Astrocyte (in vitro differentiated cells and primary cell): ENCODE data around the gene BAIAP3. TPM values are rescaled to one million over a fixed set of nuclear protein-coding genes. Genes with fewer than 3 reads are reported as not detected.

Experiments
- DNase-seq: peaks from one replicate; pipeline ENCODE4 v3.0.0-alpha.2; 2010; ENCODE audit warnings: low read depth
- FAIRE-seq: peaks from 2 replicates; lab custom pipeline; 2011; peaks lifted over from hg19 to GRCh38; lab: Jason Lieb, UNC
- H2AFZ ChIP-seq: 2 replicates; pipeline ENCODE4 v1.6.0; 2012; ENCODE audit warnings: low read depth, low read length, inconsistent platforms
- H3K27ac ChIP-seq: 2 replicates; pipeline ENCODE4 v1.5.1; 2011; ENCODE audit warnings: low read depth, low read length, inconsistent platforms
- H3K27me3 ChIP-seq: 2 replicates; pipeline ENCODE4 v1.6.0; 2011; ENCODE audit warnings: low read length, inconsistent platforms; ENCODE audit not compliant: insufficient read depth
- H3K36me3 ChIP-seq: 2 replicates; pipeline ENCODE4 v1.5.1; 2011; ENCODE audit warnings: low read length, inconsistent platforms; ENCODE audit not compliant: insufficient read depth
- H3K4me1 ChIP-seq: 2 replicates; pipeline ENCODE4 v1.5.1; 2011; ENCODE audit warnings: low read length, inconsistent platforms; ENCODE audit not compliant: insufficient read depth
- H3K4me2 ChIP-seq: 2 replicates; pipeline ENCODE4 v1.6.0; 2012; ENCODE audit warnings: low read length, inconsistent platforms
- H3K4me3 ChIP-seq: 2 replicates; pipeline ENCODE4 v1.5.1; 2011; ENCODE audit warnings: low read depth, mild to moderate bottlenecking, low read length, inconsistent platforms; ENCODE audit not compliant: insufficient read depth
- H3K79me2 ChIP-seq: 2 replicates; pipeline ENCODE4 v1.6.0; 2012; ENCODE audit warnings: mild to moderate bottlenecking, low read length, inconsistent platforms; ENCODE audit not compliant: insufficient read depth
- H3K9ac ChIP-seq: 2 replicates; pipeline ENCODE4 v1.6.0; 2012; ENCODE audit warnings: mild to moderate bottlenecking, low read length, inconsistent platforms
- H3K9me3 ChIP-seq: 2 replicates; pipeline ENCODE4 v1.5.1; 2012; ENCODE audit warnings: low read depth, mild to moderate bottlenecking, low read length, inconsistent platforms; ENCODE audit not compliant: insufficient read depth
- H4K20me1 ChIP-seq: 2 replicates; pipeline ENCODE4 v1.6.0; 2012; ENCODE audit warnings: low read length, inconsistent platforms; ENCODE audit not compliant: insufficient read depth
- H3K27ac Mint-ChIP-seq: one replicate; pipeline ENCODE4 v1.8.0; 2021; ENCODE audit warnings: mild to moderate bottlenecking, mixed read lengths; ENCODE audit not compliant: unreplicated experiment
- H3K27me3 Mint-ChIP-seq: one replicate; pipeline ENCODE4 v1.8.0; 2021; ENCODE audit warnings: low read depth, mixed read lengths; ENCODE audit not compliant: unreplicated experiment
- H3K36me3 Mint-ChIP-seq: one replicate; pipeline ENCODE4 v1.8.0; 2021; ENCODE audit warnings: low read depth, mixed read lengths; ENCODE audit not compliant: unreplicated experiment
- H3K4me1 Mint-ChIP-seq: one replicate; pipeline ENCODE4 v1.8.0; 2021; ENCODE audit warnings: low read depth, mixed read lengths; ENCODE audit not compliant: unreplicated experiment
- H3K4me3 Mint-ChIP-seq: one replicate; pipeline ENCODE4 v1.8.0; 2021; ENCODE audit warnings: mild to moderate bottlenecking, moderate library complexity, mixed read lengths; ENCODE audit not compliant: unreplicated experiment
- H3K9me3 Mint-ChIP-seq: one replicate; pipeline ENCODE4 v1.8.0; 2021; ENCODE audit warnings: mild to moderate bottlenecking, mixed read lengths; ENCODE audit not compliant: unreplicated experiment
- EZH2 ChIP-seq: IDR thresholded peaks from 2 replicates; pipeline ENCODE4 v1.6.1; 2012; ENCODE audit warnings: mild to moderate bottlenecking, low read length, inconsistent platforms; ENCODE audit not compliant: insufficient read depth
- total RNA-seq: library from RNA; stranded (reverse); gene quantifications from 2 replicates; pipeline ENCODE4 v1.2.1, GENCODE V29; 2021
- TF ChIP-seq, protein P1 (sequence below): IDR thresholded peaks from 2 replicates; pipeline ENCODE4 v1.5.1; 2011; ENCODE audit warnings: low read depth, mild to moderate bottlenecking, inconsistent platforms, low read length, moderate library complexity; ENCODE audit not compliant: insufficient read depth

The BAIAP3 gene
- total RNA-seq, 1 donor from 2014 or later = 2.6 TPM

DNA sequence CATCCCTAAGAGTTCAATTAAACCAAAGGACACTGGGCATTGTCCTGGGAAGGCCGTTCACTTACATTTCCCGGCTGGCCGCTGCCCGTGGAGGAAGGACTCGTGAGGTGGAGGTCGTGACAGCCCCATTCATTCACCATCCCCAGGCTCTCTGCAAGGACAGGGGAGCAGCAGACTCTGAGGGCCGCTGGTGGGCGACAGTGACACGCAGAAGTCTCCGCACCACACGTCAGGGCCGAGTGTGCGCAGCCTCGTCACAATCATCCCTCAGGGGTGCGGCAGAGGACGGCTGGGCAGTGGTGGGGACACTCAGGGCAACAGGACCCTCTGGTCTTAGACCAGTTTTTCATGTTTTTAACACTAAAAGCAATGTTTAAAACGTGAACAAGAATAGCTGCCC lies 59.4 kb downstream of the BAIAP3 start:
- H3K4me3 Mint-ChIP-seq = no peak overlapping the region
- peaks cover 16% of the 10 kb centered on the region for H3K36me3 Mint-ChIP-seq
- no peak overlapping the region for H3K27ac ChIP-seq
- no peak for FAIRE-seq
- no peaks in the 10 kb centered on the region for H3K27me3 ChIP-seq
- H3K9me3 ChIP-seq = no peaks in the 10 kb centered on the region
- no peaks in the 10 kb centered on the region for H3K9me3 Mint-ChIP-seq
- no peak overlapping the region for H3K4me2 ChIP-seq
- no peaks in the 10 kb centered on the region for H3K79me2 ChIP-seq
- DNase-seq = no peak
- no peak for TF ChIP-seq EZH2
- TF ChIP-seq, protein P1, sequence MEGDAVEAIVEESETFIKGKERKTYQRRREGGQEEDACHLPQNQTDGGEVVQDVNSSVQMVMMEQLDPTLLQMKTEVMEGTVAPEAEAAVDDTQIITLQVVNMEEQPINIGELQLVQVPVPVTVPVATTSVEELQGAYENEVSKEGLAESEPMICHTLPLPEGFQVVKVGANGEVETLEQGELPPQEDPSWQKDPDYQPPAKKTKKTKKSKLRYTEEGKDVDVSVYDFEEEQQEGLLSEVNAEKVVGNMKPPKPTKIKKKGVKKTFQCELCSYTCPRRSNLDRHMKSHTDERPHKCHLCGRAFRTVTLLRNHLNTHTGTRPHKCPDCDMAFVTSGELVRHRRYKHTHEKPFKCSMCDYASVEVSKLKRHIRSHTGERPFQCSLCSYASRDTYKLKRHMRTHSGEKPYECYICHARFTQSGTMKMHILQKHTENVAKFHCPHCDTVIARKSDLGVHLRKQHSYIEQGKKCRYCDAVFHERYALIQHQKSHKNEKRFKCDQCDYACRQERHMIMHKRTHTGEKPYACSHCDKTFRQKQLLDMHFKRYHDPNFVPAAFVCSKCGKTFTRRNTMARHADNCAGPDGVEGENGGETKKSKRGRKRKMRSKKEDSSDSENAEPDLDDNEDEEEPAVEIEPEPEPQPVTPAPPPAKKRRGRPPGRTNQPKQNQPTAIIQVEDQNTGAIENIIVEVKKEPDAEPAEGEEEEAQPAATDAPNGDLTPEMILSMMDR = no peak
- no peaks in the 10 kb centered on the region for H3K27me3 Mint-ChIP-seq
- H2AFZ ChIP-seq = no peak overlapping the region
- H4K20me1 ChIP-seq = no peaks in the 10 kb centered on the region
- no peaks in the 10 kb centered on the region for H3K36me3 ChIP-seq
- H3K4me1 Mint-ChIP-seq = no peaks in the 10 kb centered on the region
- no peak overlapping the region for H3K9ac ChIP-seq
- no peak overlapping the region for H3K27ac Mint-ChIP-seq
- H3K4me3 ChIP-seq = no peak overlapping the region
- no peaks in the 10 kb centered on the region for H3K4me1 ChIP-seq

DNA sequence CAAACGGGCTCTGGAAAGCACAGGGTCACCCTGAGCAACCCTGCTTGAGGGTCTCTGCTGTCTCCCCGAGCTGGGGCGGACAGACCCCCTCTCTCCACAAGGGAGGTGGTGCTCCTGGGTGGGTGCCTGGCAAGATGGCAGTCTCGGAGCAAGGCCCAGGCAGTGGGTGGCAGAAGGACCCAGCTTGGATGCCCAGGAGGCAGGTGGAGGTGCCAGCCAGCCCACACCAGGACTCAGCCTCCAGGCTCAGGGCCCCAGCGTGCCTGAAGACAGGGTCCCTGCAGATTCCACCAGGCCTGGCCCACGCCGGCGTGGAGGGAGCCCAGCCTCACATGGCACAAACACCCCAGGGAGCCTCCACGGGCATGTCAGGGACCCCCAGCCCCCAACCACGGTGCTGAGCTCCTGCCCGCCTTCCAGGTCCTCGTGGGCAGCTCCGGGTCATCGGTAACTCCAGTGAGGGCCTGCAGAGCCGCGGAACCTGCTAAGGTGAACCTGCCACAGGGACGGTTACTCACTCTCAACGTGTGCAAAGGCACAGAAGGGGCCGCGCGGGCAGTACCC lies 60.2 kb downstream of the BAIAP3 start:
- H3K4me3 Mint-ChIP-seq = no peak overlapping the region
- no peak overlapping the region for H3K4me3 ChIP-seq

More for the DNA sequence above, 60.2 kb downstream of the BAIAP3 start:
- FAIRE-seq (no peak), DNase-seq (no peak)
- no peak overlapping the region for H2AFZ ChIP-seq
- H3K79me2 ChIP-seq = no peaks in the 10 kb centered on the region
- Mint-ChIP-seq H3K27me3 (no peaks in the 10 kb centered on the region), H3K36me3 (peaks cover 19% of the 10 kb centered on the region), H3K4me1 (no peaks in the 10 kb centered on the region), H3K27ac (no peak overlapping the region), H3K9me3 (no peaks in the 10 kb centered on the region)
- H4K20me1 ChIP-seq = no peaks in the 10 kb centered on the region
- H3K36me3 ChIP-seq = no peaks in the 10 kb centered on the region
- H3K9me3 ChIP-seq = no peaks in the 10 kb centered on the region
- no peaks in the 10 kb centered on the region for H3K4me1 ChIP-seq
- H3K9ac ChIP-seq = no peak overlapping the region
- H3K27me3 ChIP-seq = no peaks in the 10 kb centered on the region
- H3K4me2 ChIP-seq = no peak overlapping the region
- H3K27ac ChIP-seq = no peak overlapping the region
- TF ChIP-seq EZH2 = no peak
- TF ChIP-seq, protein P1 = no peak
